Prostate gland (tissue), 2 donors: ENCODE measurements around the gene MYCBPAP. TPM values are rescaled to one million over a fixed set of nuclear protein-coding genes. Genes with fewer than 3 reads are reported as not detected.

Experiments used
- DNase-seq: peaks from one replicate; pipeline ENCODE4 v3.0.0-alpha.2; 2019; ENCODE audit warnings: low spot score
- H3K27ac ChIP-seq, 2 donors: fragments of 200-600 bp; sonication (generic); 2 replicates each; pipeline ENCODE4 v1.5.1; 2017 to 2019
- H3K27me3 ChIP-seq: fragments of 200-600 bp; sonication (generic); replicated peaks from 2 replicates; pipeline ENCODE4 v1.5.1; 2019; ENCODE audit not compliant: insufficient read depth
- H3K36me3 ChIP-seq, 2 donors: fragments of 200-600 bp; sonication (generic); 1 replicate in 1 of 2; 2 replicates in 1 of 2; pipeline versions ENCODE4 v1.5.1 to v1.8.1; 2017 to 2019
- H3K4me1 ChIP-seq: fragments of 200-600 bp; sonication (generic); replicated peaks from 2 replicates; pipeline ENCODE4 v1.5.1; 2019
- H3K4me3 ChIP-seq, 2 donors: fragments of 200-600 bp; sonication (generic); 2 replicates each; pipeline ENCODE4 v1.5.1; 2017 to 2019
- H3K9me3 ChIP-seq: fragments of 200-600 bp; sonication (generic); 2 replicates; pipeline ENCODE4 v1.5.1; 2017
- CTCF ChIP-seq, 4 experiments: fragments of 200-600 bp in 2 of 4; fragments of 450-650 bp in 2 of 4; sonication (generic) in 2 of 4; IDR thresholded peaks; 1 replicate in 3 of 4; 2 replicates in 1 of 4; pipeline ENCODE4 v1.5.1; 2016 to 2019; ENCODE audit warnings: antibody characterized with exemption in 4 of 4, mild to moderate bottlenecking in 2 of 4, moderate library complexity in 2 of 4
- POLR2A ChIP-seq: fragments of 450-650 bp; IDR thresholded peaks from one replicate; pipeline ENCODE4 v1.6.1; 2016; ENCODE audit warnings: antibody characterized with exemption, mild to moderate bottlenecking
- POLR2AphosphoS5 ChIP-seq: sonication (generic); formaldehyde crosslinking; IDR thresholded peaks from one replicate; pipeline ENCODE4 v1.6.1; 2017; ENCODE audit warnings: antibody characterized with exemption
- WGBS: methylation state at CpG from one replicate; pipeline ENCODE4 v1.1.5; 2018; 5-methylcytosine and 5-hydroxymethylcytosine counted together
- intact Hi-C: fragments of 100-400 bp; cut with DNase I; formaldehyde crosslinking; loops from one replicate; pipeline ENCODE4 v1.14.2; 2022
- total RNA-seq, 2 donors: library from RNA; depleted of rRNA; stranded (reverse); fragments of >200 nt; gene quantifications; one replicate each; pipeline ENCODE4 v1.1.0, GENCODE V29; 2016

MYCBPAP gene
- total RNA-seq, 2 donors from 2014 or later: 0.14 to 12.6 TPM

GRCh38 chr17:50461550-50462132, 46.6 kb upstream of the MYCBPAP start:
- 94% methylated on average over 14 of the region's 14 CpGs for WGBS
- no peaks in the 10 kb centered on the region for H3K27me3 ChIP-seq
- no peaks in the 10 kb centered on the region for H3K9me3 ChIP-seq
- TF ChIP-seq POLR2AphosphoS5: no peak
- no peak for TF ChIP-seq POLR2A
- no peak for TF ChIP-seq CTCF (IDR thresholded peaks at IDR 0.05)
- no peak for DNase-seq
- intact Hi-C loops: no loop called here
- H3K4me1 ChIP-seq: no peaks in the 10 kb centered on the region
- no peaks in the 10 kb centered on the region for H3K36me3 ChIP-seq
- H3K27ac ChIP-seq: no peak overlapping the region
- H3K4me3 ChIP-seq: no peak overlapping the region

- Histone ChIP-seq H3K9me3 (no peaks in the 10 kb centered on the region), H3K36me3 (no peaks in the 10 kb centered on the region), H3K27me3 (no peaks in the 10 kb centered on the region), H3K27ac (no peak overlapping the region), H3K4me3 (no peak overlapping the region), H3K4me1 (no peaks in the 10 kb centered on the region)
- TF ChIP-seq POLR2AphosphoS5: no peak
- no peak for TF ChIP-seq POLR2A
- TF ChIP-seq CTCF (IDR thresholded peaks at IDR 0.05): no peak
- intact Hi-C loops: no loop called here
- 92% methylated on average over 8 of the region's 9 CpGs for WGBS
- DNase-seq: no peak
Observed at GRCh38 chr17:50462446-50462845, 45.8 kb upstream of the MYCBPAP start.

GRCh38 chr17:50464121-50464520, 44.1 kb upstream of the MYCBPAP start:
- Histone ChIP-seq H3K27me3 (no peaks in the 10 kb centered on the region), H3K4me1 (peaks cover 6% of the 10 kb centered on the region), H3K27ac (no peak overlapping the region), H3K36me3 (no peaks in the 10 kb centered on the region), H3K4me3 (no peak overlapping the region), H3K9me3 (no peaks in the 10 kb centered on the region)
- DNase-seq: no peak
- TF ChIP-seq POLR2A (no peak), POLR2AphosphoS5 (no peak), CTCF (IDR thresholded peaks at IDR 0.05) (no peak)
- intact Hi-C loops: no loop called here
- 93% methylated on average over 3 of the region's 3 CpGs for WGBS

- Histone ChIP-seq H3K4me3 (no peak overlapping the region), H3K9me3 (no peaks in the 10 kb centered on the region), H3K36me3 (no peaks in the 10 kb centered on the region), H3K27me3 (no peaks in the 10 kb centered on the region), H3K27ac (no peak overlapping the region), H3K4me1 (peaks cover 10% of the 10 kb centered on the region)
- intact Hi-C loops: no loop called here
- no peak for DNase-seq
- TF ChIP-seq POLR2AphosphoS5 (no peak), CTCF (IDR thresholded peaks at IDR 0.05) (no peak), POLR2A (no peak)
- 76% methylated on average over 4 of the region's 4 CpGs for WGBS
Observed at GRCh38 chr17:50464736-50465135, 43.5 kb upstream of the MYCBPAP start.

GRCh38 chr17:50465171-50465570, 43.1 kb upstream of the MYCBPAP start:
- intact Hi-C loops: no loop called here
- no peak overlapping the region for H3K4me3 ChIP-seq
- H3K4me1 ChIP-seq: peaks cover 10% of the 10 kb centered on the region
- WGBS: 83% methylated on average over 6 of the region's 6 CpGs
- no peaks in the 10 kb centered on the region for H3K36me3 ChIP-seq
- no peak overlapping the region for H3K27ac ChIP-seq
- no peak for DNase-seq
- no peaks in the 10 kb centered on the region for H3K9me3 ChIP-seq
- no peak for TF ChIP-seq CTCF (IDR thresholded peaks at IDR 0.05)
- TF ChIP-seq POLR2AphosphoS5: no peak
- TF ChIP-seq POLR2A: no peak
- no peaks in the 10 kb centered on the region for H3K27me3 ChIP-seq
